ENCODE results near the gene ENDOG. TPM values are rescaled to one million over a fixed set of nuclear protein-coding genes. Genes with fewer than 3 reads are reported as not detected.
A peak's percentile ranks its signal among the peaks of the same experiment; 100 is the strongest.
"Not testable (repeated sequence)": the region's sequence is repeated elsewhere in the genome, so short reads cannot be mapped to it uniquely, and the experiment has no call there.

The ENDOG gene
- total RNA-seq, 1 donor from 2014 or later: 24.4 TPM

GRCh38 chr9:128771745-128772519, 46.4 kb upstream of the ENDOG start, which contains the start of gene ZER1:
TSS of gene ZER1 (minus strand) at chr9:128771927. CDS start at chr9:128755565, 16,362 bp downstream.
- no peaks in the 10 kb centered on the region for H3K27me3 Mint-ChIP-seq (ENCODE audit: unreplicated experiment)
- no peaks in the 10 kb centered on the region for H3K9me3 Mint-ChIP-seq (ENCODE audit: unreplicated experiment)
- H3K4me3 Mint-ChIP-seq (ENCODE audit: unreplicated experiment): peak within 1 kb of the TSS; percentile 96
- peaks cover 6% of the 10 kb centered on the region for H3K36me3 Mint-ChIP-seq (ENCODE audit: unreplicated experiment)
- H3K27ac Mint-ChIP-seq (ENCODE audit: unreplicated experiment): peak within 1 kb of the TSS; percentile 94
- no peak for TF ChIP-seq CTCF (IDR thresholded peaks at IDR 0.05)
- peak; percentile 96 for DNase-seq (ENCODE audit: extremely low spot score, unreplicated experiment)
- peaks cover 25% of the 10 kb centered on the region for H3K4me1 Mint-ChIP-seq (ENCODE audit: unreplicated experiment)

GRCh38 chr9:128773049-128773448, 45.3 kb upstream of the ENDOG start:
- H3K4me3 Mint-ChIP-seq (ENCODE audit: unreplicated experiment): no peak overlapping the region
- H3K4me1 Mint-ChIP-seq (ENCODE audit: unreplicated experiment): peaks cover 25% of the 10 kb centered on the region
- DNase-seq (ENCODE audit: extremely low spot score, unreplicated experiment): no peak
- peaks cover 2% of the 10 kb centered on the region for H3K36me3 Mint-ChIP-seq (ENCODE audit: unreplicated experiment)
- no peak overlapping the region for H3K27ac Mint-ChIP-seq (ENCODE audit: unreplicated experiment)
- no peaks in the 10 kb centered on the region for H3K9me3 Mint-ChIP-seq (ENCODE audit: unreplicated experiment)
- no peaks in the 10 kb centered on the region for H3K27me3 Mint-ChIP-seq (ENCODE audit: unreplicated experiment)
- no peak for TF ChIP-seq CTCF (IDR thresholded peaks at IDR 0.05)

- no peak for TF ChIP-seq CTCF (IDR thresholded peaks at IDR 0.05)
- Mint-ChIP-seq H3K27me3 (ENCODE audit: unreplicated experiment) (no peaks in the 10 kb centered on the region), H3K9me3 (ENCODE audit: unreplicated experiment) (no peaks in the 10 kb centered on the region), H3K4me3 (ENCODE audit: unreplicated experiment) (no peak overlapping the region), H3K36me3 (ENCODE audit: unreplicated experiment) (peaks cover 2% of the 10 kb centered on the region), H3K27ac (ENCODE audit: unreplicated experiment) (no peak overlapping the region), H3K4me1 (ENCODE audit: unreplicated experiment) (peaks cover 19% of the 10 kb centered on the region)
- DNase-seq (ENCODE audit: extremely low spot score, unreplicated experiment): no peak
These were observed 43.5 kb upstream of the ENDOG start for GRCh38 chr9:128774804-128775203.

GRCh38 chr9:128780093-128780492, 38.2 kb upstream of the ENDOG start:
- not testable (repeated sequence) for H3K27ac Mint-ChIP-seq (ENCODE audit: unreplicated experiment); H3K4me1 Mint-ChIP-seq (ENCODE audit: unreplicated experiment); DNase-seq (ENCODE audit: extremely low spot score, unreplicated experiment); H3K4me3 Mint-ChIP-seq (ENCODE audit: unreplicated experiment); H3K36me3 Mint-ChIP-seq (ENCODE audit: unreplicated experiment); H3K27me3 Mint-ChIP-seq (ENCODE audit: unreplicated experiment); H3K9me3 Mint-ChIP-seq (ENCODE audit: unreplicated experiment)

- Mint-ChIP-seq H3K27ac (ENCODE audit: unreplicated experiment) (no peak overlapping the region), H3K4me3 (ENCODE audit: unreplicated experiment) (no peak overlapping the region), H3K4me1 (ENCODE audit: unreplicated experiment) (peaks cover 10% of the 10 kb centered on the region), H3K27me3 (ENCODE audit: unreplicated experiment) (no peaks in the 10 kb centered on the region), H3K9me3 (ENCODE audit: unreplicated experiment) (peaks cover 5% of the 10 kb centered on the region), H3K36me3 (ENCODE audit: unreplicated experiment) (no peaks in the 10 kb centered on the region)
- DNase-seq (ENCODE audit: extremely low spot score, unreplicated experiment): no peak
- TF ChIP-seq CTCF (IDR thresholded peaks at IDR 0.05): no peak
These were observed 36.9 kb upstream of the ENDOG start for GRCh38 chr9:128781187-128782070.
